DMS114 treated with DMSO at 0.1 percent for 48 hours (cell line): Measurements from ENCODE around the gene ZNF407.

Experiments used
- DNase-seq: peaks from one replicate; lab custom pipeline; 2025; ENCODE audit not compliant: unreplicated experiment; lab: John Stamatoyannopoulos, UW

ZNF407 gene

DNA sequence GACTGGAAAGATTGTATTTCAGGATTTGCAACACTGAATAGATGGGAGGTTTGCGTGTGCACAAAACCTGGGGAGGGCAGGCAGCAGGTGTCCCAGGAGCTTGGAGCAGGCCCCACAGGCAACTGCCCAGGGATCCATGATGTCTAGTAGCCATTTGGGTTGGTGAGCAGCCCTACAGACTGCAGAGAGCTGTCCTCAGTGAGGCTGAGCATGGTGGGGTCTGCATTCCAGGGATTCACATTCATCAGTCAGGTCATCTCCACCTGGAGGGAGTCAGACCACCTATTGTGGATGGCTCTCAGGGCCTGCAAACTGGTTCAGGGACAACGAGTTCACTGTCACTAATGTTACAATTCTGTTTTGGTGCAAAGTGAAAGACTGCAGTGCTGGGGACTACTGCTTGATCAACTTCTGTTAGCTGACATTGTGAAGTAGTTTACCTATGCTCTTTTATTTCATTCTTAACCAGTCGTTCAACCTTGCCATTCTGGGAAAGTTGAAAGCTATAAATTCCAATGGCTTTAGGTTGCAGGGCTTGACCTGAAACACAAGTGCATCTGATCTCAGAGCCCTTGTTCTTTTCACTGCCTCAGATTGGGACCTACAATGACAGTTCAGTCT, 222.6 kb downstream of the ZNF407 start:
- no peak for DNase-seq

DNA sequence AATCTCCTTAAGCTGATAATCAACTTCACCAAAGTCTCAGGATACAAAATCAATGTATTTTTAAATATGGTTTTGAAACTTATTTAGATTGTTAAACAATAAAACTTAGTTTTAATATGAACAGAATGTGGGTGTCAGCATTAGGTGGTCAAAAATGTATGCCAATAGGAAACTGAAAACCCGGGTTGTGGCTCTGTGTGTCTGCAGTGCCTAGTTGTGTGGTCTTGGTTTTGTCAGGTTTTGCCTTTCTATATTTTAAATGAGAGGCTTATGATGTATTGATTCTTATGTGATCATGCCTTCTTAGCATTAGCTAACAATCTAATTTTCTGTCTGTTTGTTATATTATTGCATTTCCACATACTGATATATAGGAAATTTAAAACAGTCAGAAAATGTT, 227.8 kb downstream of the ZNF407 start:
- DNase-seq = no peak

DNA sequence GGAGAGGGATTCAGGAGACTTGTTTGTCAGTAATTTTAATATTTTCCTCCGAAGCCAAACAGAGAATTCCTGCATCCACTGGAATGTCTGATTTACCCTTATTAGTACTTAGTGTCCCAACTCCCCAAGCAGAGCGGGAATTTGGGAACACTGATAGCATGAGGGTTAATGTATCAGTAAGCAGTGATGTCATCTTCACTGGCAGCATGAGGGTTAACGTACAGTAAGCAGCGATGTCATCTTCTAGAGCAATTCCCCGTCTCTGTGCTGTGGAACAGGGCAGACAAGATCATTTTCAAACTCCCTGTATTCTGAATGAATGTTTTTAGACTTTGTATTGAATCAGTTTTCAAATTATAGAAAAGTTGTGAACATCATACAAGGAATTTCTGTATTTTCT, 228.9 kb downstream of the ZNF407 start:
- DNase-seq = no peak

DNA sequence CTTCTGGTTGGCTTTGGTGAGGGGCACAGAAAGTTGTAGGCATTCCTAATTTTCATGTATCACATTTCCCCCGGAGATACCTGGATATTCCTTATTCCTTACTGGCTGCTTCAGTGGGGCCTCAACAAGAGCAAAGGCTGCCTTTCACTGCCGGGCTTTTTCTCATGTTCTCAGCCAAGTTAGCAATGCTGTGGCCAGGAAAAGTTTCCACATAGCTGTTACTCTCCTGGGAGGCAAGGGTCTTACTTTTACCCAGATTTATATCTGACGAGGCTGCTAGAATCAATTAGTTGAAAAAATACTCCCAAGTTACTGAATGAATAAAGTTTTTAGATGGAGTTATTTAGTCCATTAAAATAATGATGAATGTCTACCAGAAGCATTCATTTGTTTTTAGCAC, 230.5 kb downstream of the ZNF407 start:
- no peak for DNase-seq

DNA sequence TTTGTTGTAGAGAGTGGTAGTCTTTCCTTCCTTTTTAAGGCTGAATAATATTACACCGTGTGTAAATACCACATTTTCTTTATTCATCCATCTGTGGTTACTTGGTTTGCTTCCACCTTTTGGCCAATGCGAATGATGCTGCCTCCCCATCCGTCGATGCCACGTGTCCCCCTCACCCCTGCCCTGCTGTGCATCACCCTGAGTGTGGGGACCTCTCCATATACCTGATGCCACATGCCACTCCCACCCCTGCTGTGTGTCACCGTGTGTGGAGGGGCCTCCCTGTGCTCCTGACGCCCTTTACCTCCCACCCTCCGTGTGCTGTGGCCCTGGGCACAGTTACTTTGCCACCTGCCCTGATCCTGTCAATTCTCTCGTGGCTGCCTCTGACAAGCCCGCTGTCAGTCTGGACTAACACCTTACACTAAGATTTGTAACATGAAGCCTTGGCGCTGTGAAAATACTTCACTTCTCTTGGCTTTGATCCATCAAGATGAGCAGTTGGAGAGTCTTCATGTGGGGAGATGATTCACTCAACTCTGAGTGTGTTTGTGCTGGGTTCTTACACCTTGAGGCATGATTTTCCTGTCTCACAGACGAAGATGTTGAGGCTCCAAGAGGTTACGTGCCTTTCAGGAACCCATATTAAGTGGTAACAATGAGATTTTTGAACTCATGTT, 234.0 kb downstream of the ZNF407 start:
- no peak for DNase-seq

DNA sequence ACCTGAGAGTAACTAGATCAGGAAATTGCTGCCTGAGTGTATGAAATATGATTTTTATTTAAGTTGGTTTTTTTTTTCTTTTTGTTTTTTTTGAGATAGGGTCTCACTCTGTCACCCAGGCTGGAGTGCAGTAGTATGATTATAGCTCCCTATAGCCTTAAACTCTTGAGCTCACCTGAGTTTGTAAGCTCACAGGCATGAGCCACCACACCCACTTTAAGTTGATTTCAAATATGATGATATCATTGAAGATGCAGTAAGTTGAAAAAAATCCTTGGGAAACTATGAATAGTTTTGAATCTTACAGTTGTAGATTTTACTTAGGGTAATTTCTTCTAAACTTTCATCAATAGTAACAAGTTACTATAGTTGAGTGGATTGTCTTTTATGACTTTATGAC, 234.7 kb downstream of the ZNF407 start:
- no peak for DNase-seq

DNA sequence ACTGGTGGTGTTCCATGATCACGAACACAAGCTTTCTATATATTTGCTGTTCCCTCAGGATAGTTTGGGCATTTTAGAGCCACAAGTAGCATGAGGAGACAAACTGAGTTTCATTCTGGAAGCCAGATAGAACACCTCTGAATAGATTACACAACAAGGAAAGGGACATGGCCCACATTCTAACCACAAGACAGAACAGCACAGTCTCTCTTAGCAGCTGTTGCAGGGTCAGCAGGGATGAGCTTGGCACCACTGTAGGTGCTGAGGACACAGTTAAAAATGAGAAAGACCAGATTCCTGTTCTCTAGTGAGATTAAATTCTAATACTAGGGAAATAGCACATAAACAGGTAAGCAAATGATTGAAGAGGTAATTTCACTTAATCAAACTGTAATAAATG, 235.3 kb downstream of the ZNF407 start:
- no peak for DNase-seq

DNA sequence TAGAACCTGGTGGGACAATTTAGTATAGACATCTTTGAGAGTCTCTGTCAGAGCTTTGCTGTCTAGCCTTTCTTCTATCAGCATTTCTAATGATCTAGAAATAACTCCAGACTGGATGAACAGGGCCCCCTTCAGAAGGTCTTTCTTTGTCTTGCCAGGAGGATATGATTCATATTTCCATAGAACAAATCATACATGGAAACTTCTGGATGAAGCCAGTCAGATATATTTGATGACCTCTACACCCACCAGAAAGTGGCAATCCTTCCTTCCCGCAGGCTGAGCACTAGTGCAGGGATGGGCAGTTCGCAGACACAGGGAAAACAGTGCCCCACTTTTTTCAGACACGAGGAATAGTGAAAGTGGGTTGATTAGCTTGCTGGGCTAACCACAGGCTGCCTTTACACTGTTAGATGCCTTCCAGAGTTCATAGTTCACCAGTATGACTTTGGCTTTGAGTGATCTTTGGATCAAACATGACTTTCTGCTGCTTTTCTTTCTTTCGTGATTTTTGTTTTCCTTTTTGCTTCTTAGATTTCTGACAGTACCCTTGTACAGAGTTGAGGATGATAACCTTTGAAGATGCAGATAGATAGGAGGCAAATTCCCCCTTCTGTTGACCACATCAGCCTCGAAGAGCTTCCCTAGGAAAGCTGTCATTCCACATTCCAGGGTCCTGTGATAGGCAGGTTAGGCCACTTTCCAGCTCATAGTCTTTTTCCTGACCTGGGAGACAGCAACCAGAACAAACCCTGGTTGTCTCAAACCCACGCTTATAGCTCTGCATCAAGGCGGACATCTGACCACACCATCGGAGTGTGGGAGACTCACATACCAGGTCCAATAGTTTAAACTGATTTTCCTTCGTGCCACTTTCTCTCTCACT, 237.0 kb downstream of the ZNF407 start:
- DNase-seq = no peak

DNA sequence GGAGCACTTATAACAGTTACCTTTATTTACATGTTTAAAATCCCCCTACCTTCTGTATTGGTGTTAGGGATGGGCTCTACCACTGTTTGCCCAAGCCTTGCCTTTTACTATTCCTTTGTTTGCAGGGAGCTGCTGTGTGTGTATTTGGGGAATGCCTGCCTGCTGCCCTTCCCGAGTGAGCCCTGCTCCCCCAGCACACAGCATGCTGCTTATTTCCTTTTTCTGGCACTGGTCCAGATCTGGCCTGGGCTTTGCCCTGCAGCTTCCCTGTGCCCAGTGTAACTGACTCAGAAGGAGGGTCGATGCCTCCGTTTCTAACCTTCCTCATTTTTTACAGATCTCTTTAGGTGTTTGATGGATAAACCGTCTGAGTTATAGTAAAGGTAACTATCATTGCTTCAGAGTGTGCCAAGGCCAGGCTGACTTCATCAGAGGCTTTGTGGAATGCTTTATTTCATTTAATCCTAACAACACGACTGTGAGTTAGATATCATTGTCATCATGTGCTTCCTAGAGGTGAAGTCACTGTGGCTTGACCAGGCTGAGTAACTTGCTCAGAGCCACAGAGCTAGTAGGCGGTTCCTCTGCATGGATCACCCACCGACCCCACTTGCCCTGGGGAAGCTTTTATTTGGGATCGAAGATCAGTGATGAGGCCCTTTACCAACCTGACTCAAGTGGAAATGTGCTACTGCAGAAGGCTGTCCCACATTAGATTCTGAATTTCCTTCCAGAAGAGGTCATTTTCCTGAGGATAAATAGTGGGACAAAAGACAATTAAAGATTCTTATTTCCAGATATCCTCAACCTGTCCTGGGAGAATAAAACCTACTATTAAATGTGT, 238.8 kb downstream of the ZNF407 start:
- no peak for DNase-seq

DNA sequence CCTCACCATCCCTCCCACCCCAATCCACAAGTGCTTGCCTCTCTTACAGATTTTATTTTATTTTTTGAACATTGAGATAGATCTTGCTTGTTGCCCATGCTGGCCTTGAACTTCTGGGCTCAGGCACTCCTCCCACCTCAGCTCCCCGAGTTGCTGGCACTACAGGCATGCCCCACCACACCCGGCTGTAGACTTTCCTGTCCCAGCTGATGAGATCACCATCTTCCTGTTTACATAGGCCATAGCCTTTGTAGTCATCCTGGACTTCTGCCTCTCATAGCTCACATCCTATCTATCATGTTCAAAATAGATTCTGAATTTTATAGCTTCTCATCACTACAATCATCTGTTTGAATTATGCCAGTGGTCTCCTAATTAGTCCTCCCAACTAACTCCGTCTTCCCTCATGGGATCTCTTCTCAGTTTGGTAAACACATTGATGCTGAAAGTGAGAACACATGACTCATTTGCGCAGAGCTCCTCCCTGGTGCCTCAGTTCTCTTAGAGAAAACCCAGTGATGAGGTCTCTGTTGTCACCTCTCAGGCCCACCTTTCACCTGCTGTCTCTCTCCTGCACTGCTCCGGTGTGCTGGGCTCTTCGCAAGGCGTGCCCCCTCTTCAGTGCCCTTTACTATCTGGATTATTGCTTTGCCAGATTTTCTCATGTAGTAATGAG, 243.0 kb downstream of the ZNF407 start:
- no peak for DNase-seq

DNA sequence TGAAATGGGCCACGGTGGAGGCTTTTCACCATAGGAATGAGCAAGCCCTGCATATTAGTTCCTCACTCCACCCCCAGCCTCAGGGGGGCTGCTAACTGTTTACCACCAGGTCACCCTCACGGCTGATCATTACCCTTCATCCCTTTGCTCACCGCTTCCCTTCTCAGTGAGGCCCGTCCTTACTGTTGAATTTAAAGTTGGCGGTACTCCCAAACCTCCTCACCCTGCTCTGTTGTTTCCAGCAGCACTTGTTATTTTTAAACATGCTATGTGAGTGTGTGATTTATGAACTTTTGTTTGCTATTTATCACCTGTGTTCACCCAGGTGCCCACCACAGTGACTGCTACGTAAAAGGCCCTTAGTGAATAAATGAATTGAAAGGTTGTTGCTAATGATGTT, 243.6 kb downstream of the ZNF407 start:
- DNase-seq = no peak

DNA sequence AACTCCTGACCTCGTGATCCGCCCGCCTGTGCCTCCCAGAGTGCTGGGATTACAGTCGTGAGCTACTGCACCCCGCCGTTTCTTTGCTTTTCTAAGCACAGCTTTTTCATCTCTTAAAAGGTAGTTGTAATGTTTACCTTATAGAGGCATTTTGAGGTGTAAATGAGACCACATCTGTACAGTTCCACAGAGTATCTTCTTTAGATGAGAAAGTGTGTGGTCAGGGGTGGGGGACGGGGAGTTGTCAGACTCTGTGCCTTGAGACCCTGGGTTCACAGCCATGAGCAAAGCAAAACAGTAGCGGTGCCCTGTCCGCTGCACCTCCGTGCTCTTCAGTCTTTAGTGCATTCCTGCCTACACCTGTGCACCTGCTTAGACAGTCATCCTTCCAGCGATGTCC, 251.6 kb downstream of the ZNF407 start:
- no peak for DNase-seq

DNA sequence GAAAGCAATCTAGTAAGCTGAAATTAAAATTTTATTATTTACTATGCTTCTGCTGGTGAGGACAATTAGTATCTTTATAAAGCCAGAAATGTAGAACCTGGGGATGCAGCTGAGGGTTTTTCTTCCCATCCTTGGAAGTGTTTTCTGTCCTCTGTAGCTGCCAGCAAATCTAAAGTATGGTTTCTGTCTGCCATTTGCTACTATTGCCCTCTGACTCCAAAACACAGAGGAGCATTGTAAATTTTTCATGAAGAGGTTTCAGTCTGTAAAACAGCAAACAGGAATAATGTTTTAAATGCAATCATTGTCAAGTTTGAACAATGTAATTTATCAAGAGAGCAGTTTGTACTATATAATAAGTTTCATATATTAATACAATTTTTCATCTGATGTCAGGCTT, 258.8 kb downstream of the ZNF407 start:
- DNase-seq = no peak

DNA sequence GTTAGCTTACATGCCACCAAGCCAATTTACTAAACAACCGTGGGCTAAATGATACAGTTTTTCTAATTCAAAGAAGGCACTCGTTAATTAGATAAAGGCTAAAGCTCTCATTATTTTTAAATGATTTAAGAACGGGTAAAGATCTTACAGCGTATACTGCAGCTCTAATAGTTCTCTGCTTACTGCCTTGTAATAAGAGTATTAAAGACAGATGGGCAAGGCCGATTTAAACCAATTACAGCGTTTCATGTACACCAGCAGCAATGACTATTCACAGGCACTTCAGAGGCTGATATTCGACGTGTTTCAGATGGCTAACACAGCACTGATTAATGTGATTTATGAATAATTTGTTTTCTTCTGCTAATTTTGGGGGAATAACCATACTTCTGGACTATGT, 259.3 kb downstream of the ZNF407 start:
- no peak for DNase-seq

DNA sequence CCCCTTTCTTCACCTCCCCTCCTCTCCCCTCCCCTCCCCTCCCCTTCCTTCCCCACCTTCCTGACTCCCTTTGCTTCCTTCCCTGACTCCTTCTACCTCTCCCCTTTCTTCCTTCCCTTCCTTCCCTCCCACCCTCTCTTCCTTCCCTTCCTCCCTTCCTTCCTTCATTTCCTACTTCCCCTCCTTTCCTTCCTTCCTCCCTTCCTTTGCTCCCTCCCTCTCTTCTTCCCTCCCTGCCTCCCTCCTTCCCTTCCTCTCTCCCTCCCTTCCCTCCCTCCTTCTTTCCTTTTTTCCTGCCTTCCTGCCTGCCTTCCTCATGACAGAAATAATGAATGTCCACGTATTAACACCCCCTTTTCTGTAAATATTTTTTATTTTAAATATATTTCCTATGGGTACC, 260.2 kb downstream of the ZNF407 start:
- DNase-seq = no peak

DNA sequence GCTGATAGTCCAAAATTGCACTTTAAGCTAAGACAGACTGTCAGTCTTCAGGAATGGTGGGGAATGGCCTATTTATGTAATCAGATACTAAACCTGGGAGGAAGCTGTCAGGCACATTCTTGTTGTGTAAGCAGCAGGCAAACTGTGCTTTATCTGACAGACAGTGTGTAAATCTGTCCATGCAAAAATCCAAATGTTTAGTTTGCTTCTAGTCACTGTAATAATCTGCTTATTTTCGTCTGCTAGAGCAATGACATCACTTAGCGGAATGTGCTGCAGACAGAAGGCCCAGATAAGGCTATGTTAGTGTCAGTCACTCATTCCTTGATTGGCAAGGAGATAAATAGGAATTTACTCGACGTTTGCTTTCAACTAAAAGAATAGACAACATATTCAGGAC, 263.5 kb downstream of the ZNF407 start:
- DNase-seq = no peak

DNA sequence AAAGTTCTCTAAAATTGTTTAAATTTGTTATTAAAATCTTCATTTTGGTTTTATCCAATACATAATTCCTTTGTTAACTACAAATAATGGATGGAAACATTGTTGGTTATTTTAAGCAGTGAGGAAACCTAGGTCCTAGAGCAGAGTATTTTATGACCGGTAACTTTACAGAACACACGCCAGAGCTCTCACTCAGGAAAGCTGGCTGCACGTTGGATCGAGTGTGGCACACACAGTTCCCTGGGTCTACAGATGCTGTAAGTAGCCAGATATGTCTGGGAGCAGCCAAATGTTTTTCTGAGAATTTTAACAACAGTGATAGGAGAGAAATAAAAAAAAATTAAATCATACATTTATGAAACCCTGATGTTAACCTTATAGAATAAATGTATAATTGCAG, 264.4 kb downstream of the ZNF407 start:
- no peak for DNase-seq

DNA sequence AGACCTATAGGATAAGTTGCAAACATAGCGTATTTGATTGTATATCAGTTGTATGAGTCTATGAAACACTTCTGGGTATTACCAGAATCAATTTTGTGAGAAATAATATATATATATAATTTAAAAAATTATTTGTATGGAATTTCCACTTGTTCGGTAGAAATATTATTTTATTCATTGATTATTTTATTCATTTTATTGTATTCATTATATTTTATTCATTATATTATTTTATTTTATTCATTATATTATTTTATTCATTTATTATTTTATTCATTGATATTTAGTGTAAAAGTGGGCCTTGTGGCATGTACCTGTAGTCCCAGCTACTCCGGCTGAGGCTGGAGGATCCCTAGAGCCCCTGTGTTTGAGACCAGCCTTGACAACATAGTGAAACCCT, 268.9 kb downstream of the ZNF407 start:
- no peak for DNase-seq

DNA sequence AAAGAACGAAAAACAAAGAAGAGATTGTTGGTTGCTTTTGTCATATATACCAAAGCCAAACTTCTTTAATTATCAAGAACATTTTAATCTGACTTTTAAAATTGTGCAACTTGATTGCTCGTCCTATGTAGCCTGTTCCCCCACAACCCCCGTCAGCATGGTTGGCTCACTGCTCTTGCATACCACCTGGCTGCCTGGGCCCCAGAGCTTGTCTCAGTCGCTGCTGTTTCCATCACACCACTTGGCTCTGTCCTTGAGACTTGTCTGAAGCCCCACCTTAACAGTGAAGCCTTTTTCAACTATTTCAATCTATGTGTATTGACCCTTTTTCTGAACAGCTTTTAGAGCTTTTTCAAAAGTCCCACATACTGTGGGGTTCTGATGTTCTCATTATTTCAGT, 270.8 kb downstream of the ZNF407 start:
- DNase-seq = no peak

DNA sequence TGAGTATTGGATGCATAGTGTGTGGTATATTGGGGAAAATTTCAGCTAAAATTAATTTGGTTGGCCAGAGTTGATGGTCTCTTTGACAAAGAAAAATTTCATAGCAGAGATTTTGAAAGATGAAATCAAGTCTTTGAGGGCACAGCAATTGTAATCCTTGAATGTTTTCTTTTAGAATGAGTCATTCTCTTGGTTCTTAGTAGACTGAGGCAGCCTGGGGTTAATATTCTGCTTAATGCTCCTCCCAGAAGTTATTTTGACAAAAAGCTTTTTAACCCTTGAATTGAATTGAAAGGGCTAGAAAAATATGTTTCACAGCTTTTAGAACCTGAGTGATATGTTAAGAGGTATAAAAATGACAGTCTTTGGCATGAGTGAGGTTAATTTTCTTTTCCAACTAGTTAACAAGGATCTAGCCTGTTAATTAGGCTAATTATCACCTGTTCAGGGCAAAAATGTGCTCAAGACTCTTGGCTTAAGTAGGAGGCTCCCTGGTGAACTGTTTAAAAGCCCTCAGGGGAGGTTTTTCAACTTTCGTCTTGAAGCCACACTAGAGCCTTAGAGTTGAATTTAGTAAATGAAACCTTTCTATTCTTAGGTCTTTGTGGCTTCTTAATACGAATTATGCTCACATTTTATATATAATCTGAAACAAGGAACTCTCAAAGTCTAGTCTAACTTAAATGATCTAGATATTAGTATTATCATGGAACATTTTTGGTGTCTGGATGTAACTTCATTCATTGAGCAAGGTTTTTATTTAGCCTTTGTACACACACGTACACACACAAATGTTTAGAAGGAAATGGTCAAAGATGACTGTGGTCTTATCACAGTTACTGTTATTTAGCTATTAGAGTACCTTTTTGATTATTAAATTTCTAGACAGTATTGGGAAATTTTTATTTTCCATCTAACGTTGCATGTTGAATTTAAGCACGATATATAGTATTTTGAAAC, 272.5 kb downstream of the ZNF407 start:
- no peak for DNase-seq
